K562 (cell line): ENCODE data around the gene LY6G6D. TPM values are rescaled to one million over a fixed set of nuclear protein-coding genes. Genes with fewer than 3 reads are reported as not detected.

Experiments used
- ATAC-seq: fragments of 200-7000 bp; cut with Tn5 transposase; 3 replicates; pipeline ENCODE4 v1.9.1; 2020; ENCODE audit warnings: moderate library complexity
- BruUV-seq: library from RNA; stranded (reverse); fragments of 400-500 nt; replicated peaks from 2 replicates; lab custom pipeline; 2021; lab: Mats Ljungman, UMichigan
- CTCF ChIA-PET: fragments of 300-600 bp; formaldehyde crosslinking; extraction: SDS; loops from one replicate; lab custom pipeline; 2021; ENCODE audit warnings: low intra/inter-chr PET ratio; lab: Yijun Ruan, JAX
- POLR2A ChIA-PET: fragments of 300-600, 350-650 bp; sonication (Branson Sonifier 250); formaldehyde crosslinking; extraction: SDS; loops from one replicate; lab custom pipeline; 2021; ENCODE audit warnings: antibody characterized with exemption, inconsistent platforms; lab: Yijun Ruan, JAX
- DNase-seq, 4 experiments: peaks; one replicate each; pipeline versions ENCODE4 v3.0.0 to v3.0.0-alpha.2; 2011 to 2018; ENCODE audit warnings: low spot score in 3 of 4, mixed read lengths in 3 of 4; ENCODE audit errors: extremely low read depth in 1 of 4
- FAIRE-seq: peaks from 2 replicates; lab custom pipeline; 2011; peaks lifted over from hg19 to GRCh38; lab: Jason Lieb, UNC
- H2AFZ ChIP-seq: 2 replicates; pipeline ENCODE4 v1.6.0; 2011; ENCODE audit warnings: low read depth, low read length, control low read depth, inconsistent platforms
- H3K27ac ChIP-seq: fragments of 200-600 bp; 3 replicates; pipeline ENCODE4 v1.8.0; 2011; ENCODE audit warnings: low read depth, mild to moderate bottlenecking, control low read depth, inconsistent platforms, low read length, moderate library complexity, mixed read lengths; ENCODE audit errors: extremely low read depth
- H3K27me3 ChIP-seq, 2 experiments: fragments of 300-600 bp in 1 of 2; 2 replicates in 1 of 2; 3 replicates in 1 of 2; pipeline versions ENCODE4 v1.6.0 to v1.8.0; 2011; ENCODE audit warnings: inconsistent platforms in 2 of 2, low read length in 2 of 2, mild to moderate bottlenecking in 1 of 2, mixed read lengths in 1 of 2, moderate library complexity in 1 of 2; ENCODE audit not compliant: control insufficient read depth in 2 of 2, insufficient read depth in 2 of 2
- H3K36me3 ChIP-seq: fragments of 300-600 bp; 3 replicates; pipeline ENCODE4 v1.8.0; 2011; ENCODE audit warnings: mild to moderate bottlenecking, low read length, inconsistent platforms; ENCODE audit not compliant: control insufficient read depth, insufficient read depth
- H3K4me1 ChIP-seq, 2 experiments: fragments of 200-600 bp in 1 of 2; replicated peaks in 1 of 2; 2 replicates in 1 of 2; 3 replicates in 1 of 2; pipeline versions ENCODE4 v1.5.1 to v1.8.0; 2011; ENCODE audit warnings: inconsistent platforms in 2 of 2, low read length in 2 of 2, mild to moderate bottlenecking in 1 of 2, mixed read lengths in 1 of 2, moderate library complexity in 1 of 2; ENCODE audit not compliant: control insufficient read depth in 2 of 2, insufficient read depth in 2 of 2
- H3K4me2 ChIP-seq: 2 replicates; pipeline ENCODE4 v1.6.1; 2011; ENCODE audit warnings: low read length, control low read depth, inconsistent platforms, mixed read lengths; ENCODE audit not compliant: insufficient read depth
- H3K4me3 ChIP-seq: fragments of 200-600 bp; sonication (generic), shearing (Covaris generic); 2 replicates; pipeline ENCODE4 v1.5.1; 2016; ENCODE audit warnings: control low read depth, inconsistent platforms
- H3K79me2 ChIP-seq: fragments of 200-600 bp; 3 replicates; pipeline ENCODE4 v1.8.0; 2011; ENCODE audit warnings: low read length, inconsistent platforms; ENCODE audit not compliant: control insufficient read depth, insufficient read depth
- H3K9ac ChIP-seq, 2 experiments: 2 replicates each; pipeline versions ENCODE4 v1.6.0 to v1.6.1; 2011; ENCODE audit warnings: low read depth in 2 of 2, low read length in 2 of 2, control low read depth in 1 of 2, inconsistent platforms in 1 of 2, mild to moderate bottlenecking in 1 of 2, mixed read lengths in 1 of 2; ENCODE audit not compliant: insufficient read depth in 1 of 2
- H3K9me1 ChIP-seq: one replicate; pipeline ENCODE4 v1.6.0; 2011; ENCODE audit warnings: inconsistent platforms, mild to moderate bottlenecking, low read length, moderate library complexity; ENCODE audit not compliant: control insufficient read depth, insufficient read depth
- H3K9me3 ChIP-seq: replicated peaks from 2 replicates; pipeline ENCODE4 v1.5.1; 2011; ENCODE audit warnings: low read depth, low read length, inconsistent platforms; ENCODE audit not compliant: control insufficient read depth, insufficient read depth
- H4K20me1 ChIP-seq: replicated peaks from 2 replicates; pipeline ENCODE4 v1.6.1; 2011; ENCODE audit warnings: low read length, inconsistent platforms, mixed read lengths; ENCODE audit not compliant: control insufficient read depth, insufficient read depth
- CCNT2 ChIP-seq: IDR thresholded peaks from 2 replicates; pipeline ENCODE4 v1.6.1; 2011; ENCODE audit warnings: borderline replicate concordance, low read depth, mild to moderate bottlenecking, moderate library complexity, mixed read lengths, low read length; ENCODE audit not compliant: insufficient read length; ENCODE audit errors: extremely low read depth
- COPS2 ChIP-seq: fragments of 450-650 bp; conservative IDR thresholded peaks from 2 replicates; pipeline ENCODE4 v1.6.1; 2016; ENCODE audit warnings: mild to moderate bottlenecking, moderate library complexity
- KDM2B ChIP-seq: fragments of 250-450 bp; sonication (Bioruptor Pico); IDR thresholded peaks from 2 replicates; pipeline ENCODE4 v1.8.0; 2021; ENCODE audit warnings: mild to moderate bottlenecking, moderate library complexity
- KHSRP ChIP-seq: fragments of 450-650 bp; IDR thresholded peaks from 2 replicates; pipeline ENCODE4 v1.6.1; 2017
- NKRF ChIP-seq: fragments of 450-650 bp; IDR thresholded peaks from 2 replicates; pipeline ENCODE4 v1.6.1; 2016; ENCODE audit warnings: borderline replicate concordance
- PHF20 ChIP-seq: fragments of 450-650 bp; IDR thresholded peaks from 2 replicates; pipeline ENCODE4 v1.6.1; 2018; ENCODE audit not compliant: partially characterized antibody
- POLR2AphosphoS5 ChIP-seq: IDR thresholded peaks from 2 replicates; pipeline ENCODE4 v1.6.1; 2011; ENCODE audit warnings: mild to moderate bottlenecking, low read depth, low read length, moderate library complexity; ENCODE audit not compliant: control insufficient read depth, insufficient read depth
- RFX5 ChIP-seq: IDR thresholded peaks from 2 replicates; pipeline ENCODE4 v1.6.1; 2011; ENCODE audit warnings: low read depth, mild to moderate bottlenecking, improper control_type of control experiment, low read length
- TOE1 ChIP-seq, 2 experiments: fragments of 450-650 bp in 1 of 2; sonication (generic) in 1 of 2; formaldehyde crosslinking in 1 of 2; IDR thresholded peaks; 2 replicates each; pipeline versions ENCODE4 v1.7.1 to v1.8.0; 2016 to 2022; ENCODE audit warnings: borderline replicate concordance in 2 of 2, mild to moderate bottlenecking in 2 of 2, antibody characterized with exemption in 1 of 2, inconsistent platforms in 1 of 2, low read depth in 1 of 2, missing genetic modification reagents in 1 of 2, moderate library complexity in 1 of 2
- ZBTB49 ChIP-seq: sonication (generic); formaldehyde crosslinking; IDR thresholded peaks from 2 replicates; pipeline ENCODE4 v1.8.0; 2022; ENCODE audit warnings: missing genetic modification reagents, mild to moderate bottlenecking, borderline replicate concordance
- ZFP91 ChIP-seq: sonication (generic); formaldehyde crosslinking; IDR thresholded peaks from 2 replicates; pipeline ENCODE4 v1.8.0; 2022; ENCODE audit warnings: mild to moderate bottlenecking, missing genetic modification reagents
- WGBS: fragments of 100-300 bp; shearing (Covaris generic); methylation state at CpG from one replicate; pipeline ENCODE4 v1.1.6; 2016; ENCODE audit warnings: low coverage, mixed read lengths; ENCODE audit not compliant: insufficient coverage; ENCODE audit errors: missing lambda C conversion rate; 5-methylcytosine and 5-hydroxymethylcytosine counted together
- in situ Hi-C: fragments of 300-500 bp; cut with MboI; formaldehyde crosslinking; loops from 4 replicates; pipeline ENCODE4 v1.15.0; 2018; ENCODE audit warnings: inconsistent platforms, mixed read lengths
- intact Hi-C: fragments of 100-400 bp; cut with micrococcal nuclease; formaldehyde crosslinking; loops from 2 replicates; pipeline ENCODE4 v1.14.2; 2022
- polyA plus RNA-seq, 8 experiments: library from polyadenylated mRNA; depleted of rRNA in 4 of 8; stranded (reverse) in 5 of 8; unstranded in 3 of 8; fragments of >200 nt; fragmentation: Nextera tagmentation in 2 of 8; fragmentation: Illumina TruSeq in 1 of 8; extraction: Ambion mirVana in 2 of 8; extraction: Trizol in 1 of 8; gene quantifications; 2 replicates each; pipeline versions ENCODE4 v1.2.1 to v1.2.3, GENCODE V29; 2011 to 2014; ENCODE audit warnings: inconsistent platforms in 1 of 8, missing spikeins in 1 of 8
- total RNA-seq, 7 experiments: library from RNA; depleted of rRNA in 6 of 7; stranded (reverse); fragments of >200 nt in 6 of 7; fragmentation: Illumina TruSeq in 2 of 7; extraction: Trizol in 2 of 7; gene quantifications; 2 replicates each; pipeline versions ENCODE4 v1.2.1 to v1.2.3, GENCODE V29; 2011 to 2021; ENCODE audit warnings: low replicate concordance in 1 of 7

LY6G6D gene
- total and polyA plus RNA-seq, 9 of the 15 experiments (the other 6 are each of a cell fraction or from before 2014, with no cell fraction given): 0.30 to 0.38 TPM; not detected in 7

GRCh38 chr6:31665501-31666336, 49.4 kb upstream of the LY6G6D start, which contains the start of gene CSNK2B:
TSS of gene CSNK2B (plus strand) at chr6:31666080. CDS start at chr6:31666832, 752 bp downstream.
- intact Hi-C loops (loop anchor here (1.0 to 10.0 kb wide), 7 partner anchors 13 to 509 kb away; partner anchors contain the start of genes ABHD16A, AGPAT1, ATP6V1G2 and BAG6), in situ Hi-C loops (no loop called here)
- H3K36me3 ChIP-seq: peaks cover 68% of the 10 kb centered on the region
- H3K27ac ChIP-seq: peak within 1 kb of the TSS; percentile 97
- FAIRE-seq (no peak), ATAC-seq (peak; percentile 85), DNase-seq (peak; percentile 98 to 100 (median 99))
- no peaks in the 10 kb centered on the region for H3K9me1 ChIP-seq
- ChIA-PET CTCF (interaction anchor here (0.7 kb wide), 1 partner anchor 11 kb away, joined by 5 read pairs; no protein-coding TSS in a partner anchor), POLR2A (interaction anchor here (0.6 to 9.8 kb wide), 36 partner anchors 10 to 308 kb away, joined by 3 to 267 read pairs (median 8); partner anchors contain the start of genes ABHD16A, APOM, BAG6 and CLIC1)
- peak within 1 kb of the TSS; percentile 79 for H2AFZ ChIP-seq
- no peaks in the 10 kb centered on the region for H3K27me3 ChIP-seq
- peak within 1 kb of the TSS; percentile 66 for H3K4me3 ChIP-seq
- H3K9ac ChIP-seq: peak within 1 kb of the TSS; percentile 96 to 97
- H3K4me2 ChIP-seq: peak within 1 kb of the TSS; percentile 93
- no peaks in the 10 kb centered on the region for H3K9me3 ChIP-seq
- peaks cover 77% of the 10 kb centered on the region for H3K79me2 ChIP-seq
- H3K4me1 ChIP-seq: peaks cover 36 to 39% of the 10 kb centered on the region in 2 experiments; a peak in 4 of 5 replicates
- H4K20me1 ChIP-seq: 0 out of 2 replicates have a peak, but pooled peaks cover 3% of the 10 kb centered on the region
- WGBS: under 1% methylated on average over 63 of the region's 63 CpGs
- no TSS peak for BruUV-seq
- no peak for TF ChIP-seq PHF20
- TF ChIP-seq TOE1 (IDR thresholded peaks at IDR 0.05; ENCODE audit: borderline replicate concordance): no peak
- no peak; the same call in 1 of the 2 replicates for TF ChIP-seq TOE1 (CRISPR knock-in tag; IDR thresholded peaks at IDR 0.05; ENCODE audit: borderline replicate concordance, low read depth)
- peak; percentile 97 for TF ChIP-seq POLR2AphosphoS5
- no peak for TF ChIP-seq KHSRP
- no peak for TF ChIP-seq KDM2B (CRISPR knock-in tag)
- peak; percentile 82; the same call in 1 of the 2 replicates for TF ChIP-seq ZBTB49 (CRISPR knock-in tag)
- no peak for TF ChIP-seq COPS2
- peak; percentile 14; the same call in 1 of the 2 replicates for TF ChIP-seq RFX5
- TF ChIP-seq NKRF: peak; percentile 97
- no peak for TF ChIP-seq CCNT2
- no peak; the same call in 1 of the 2 replicates for TF ChIP-seq ZFP91 (CRISPR knock-in tag)
